Activated effector memory CD4-positive, alpha-beta T cell treated with Interleukin-2 at 50 U/mL for 16 hours (primary cell): Measurements from ENCODE around the gene BRD2.
A peak's percentile ranks its signal among the peaks of the same experiment; 100 is the strongest.
"Not testable (repeated sequence)": the region's sequence is repeated elsewhere in the genome, so short reads cannot be mapped to it uniquely, and the experiment has no call there.

Experiments used
- DNase-seq: peaks from one replicate; pipeline ENCODE4 v3.0.0-alpha.2; 2020

Gene BRD2

GRCh38 chr6:32968093-32968866, at the start of gene BRD2:
BRD2 (plus strand) TSS chr6:32968594; CDS start chr6:32972899, 4,305 bp downstream.
- DNase-seq, result peak; percentile 95

GRCh38 chr6:32920715-32921114, 47.7 kb upstream of the BRD2 start:
- no peak for DNase-seq

- DNase-seq, result no peak
Measured at GRCh38 chr6:32922083-32922482, 46.3 kb upstream of the BRD2 start.

GRCh38 chr6:32931211-32931610, 37.2 kb upstream of the BRD2 start:
- DNase-seq, result no peak

- no peak for DNase-seq
Measured at GRCh38 chr6:32932132-32932868, 36.1 kb upstream of the BRD2 start.

- peak; percentile 60 for DNase-seq
Measured at GRCh38 chr6:32933661-32934085, 34.7 kb upstream of the BRD2 start.

GRCh38 chr6:32935551-32936238, 32.7 kb upstream of the BRD2 start:
- DNase-seq, result no peak

- DNase-seq, result no peak
Measured at GRCh38 chr6:32936239-32937152, 31.9 kb upstream of the BRD2 start.

- DNase-seq, result no peak
Measured at GRCh38 chr6:32937230-32937633, 31.2 kb upstream of the BRD2 start.

- DNase-seq, result no peak
Measured at GRCh38 chr6:32938494-32938893, 29.9 kb upstream of the BRD2 start.

- peak; percentile 15 for DNase-seq
Measured at GRCh38 chr6:32940656-32941213, 27.7 kb upstream of the BRD2 start, which contains the start of gene HLA-DMB. HLA-DMB (minus strand) TSS chr6:32941028; CDS start chr6:32940807, 221 bp downstream.

GRCh38 chr6:32941214-32941768, 27.1 kb upstream of the BRD2 start:
- peak; percentile 29 for DNase-seq

- not testable (repeated sequence) for DNase-seq
Measured at GRCh38 chr6:32942555-32943123, 25.8 kb upstream of the BRD2 start.

GRCh38 chr6:32943864-32944649, 24.3 kb upstream of the BRD2 start:
- DNase-seq, result peak; percentile 12

- no peak for DNase-seq
Measured at GRCh38 chr6:32945108-32945760, 23.2 kb upstream of the BRD2 start.

GRCh38 chr6:32945953-32946352, 22.4 kb upstream of the BRD2 start:
- DNase-seq, result no peak

GRCh38 chr6:32946893-32947292, 21.5 kb upstream of the BRD2 start:
- no peak for DNase-seq

GRCh38 chr6:32947552-32948465, 20.6 kb upstream of the BRD2 start:
- peak; percentile 26 for DNase-seq

GRCh38 chr6:32949113-32949512, 19.3 kb upstream of the BRD2 start:
- no peak for DNase-seq
